ENCODE measurements around the gene CCDC187. TPM values are rescaled to one million over a fixed set of nuclear protein-coding genes. Genes with fewer than 3 reads are reported as not detected.
"Not testable (repeated sequence)": the region's sequence is repeated elsewhere in the genome, so short reads cannot be mapped to it uniquely, and the experiment has no call there.

The CCDC187 gene
- total RNA-seq, 1 donor from 2014 or later: not detected

- Histone ChIP-seq H3K27ac (no peak overlapping the region), H3K9me3 (ENCODE audit: low read depth) (peaks cover 3% of the 10 kb centered on the region), H2AFZ (replicated peaks) (no peak overlapping the region), H3K4me3 (no peak overlapping the region), H3F3A (ENCODE audit: low read depth) (peaks cover 6% of the 10 kb centered on the region), H3K4me2 (no peak overlapping the region), H3K9ac (no peak overlapping the region), H3K4me1 (peaks cover 8% of the 10 kb centered on the region), H4K20me1 (ENCODE audit: low read depth) (no peaks in the 10 kb centered on the region), H3K36me3 (no peaks in the 10 kb centered on the region), H3K27me3 (no peaks in the 10 kb centered on the region), H3K79me2 (ENCODE audit: low read depth) (no peaks in the 10 kb centered on the region)
- Mint-ChIP-seq H3K27ac (no peak overlapping the region), H3K4me3 (no peak overlapping the region), H3K36me3 (peaks cover under 1% of the 10 kb centered on the region), H3K9me3 (no peaks in the 10 kb centered on the region), H3K4me1 (peaks cover 19% of the 10 kb centered on the region), H3K27me3 (ENCODE audit: insufficient read depth, low read depth) (peaks cover 11% of the 10 kb centered on the region)
- DNase-seq (ENCODE audit: low spot score): no peak
- TF ChIP-seq CTCF (IDR thresholded peaks at IDR 0.05): no peak
Measured at GRCh38 chr9:136321561-136321960, 17.7 kb upstream of the CCDC187 start.

- Mint-ChIP-seq H3K4me1 (peaks cover 17% of the 10 kb centered on the region), H3K27me3 (ENCODE audit: insufficient read depth, low read depth) (peaks cover 16% of the 10 kb centered on the region)
- H3F3A ChIP-seq (ENCODE audit: low read depth); DNase-seq (ENCODE audit: low spot score); H3K9me3 ChIP-seq (ENCODE audit: low read depth); H3K79me2 ChIP-seq (ENCODE audit: low read depth); H3K36me3 ChIP-seq; H3K4me1 ChIP-seq; H2AFZ ChIP-seq (replicated peaks); H3K4me3 Mint-ChIP-seq; H3K27me3 ChIP-seq; H4K20me1 ChIP-seq (ENCODE audit: low read depth); H3K4me3 ChIP-seq; H3K4me2 ChIP-seq; H3K27ac Mint-ChIP-seq; H3K9me3 Mint-ChIP-seq; H3K36me3 Mint-ChIP-seq; H3K9ac ChIP-seq; H3K27ac ChIP-seq: not testable (repeated sequence)
Measured at GRCh38 chr9:136320972-136321371, 17.1 kb upstream of the CCDC187 start.

GRCh38 chr9:136319955-136320354, 16.1 kb upstream of the CCDC187 start:
- H3K27ac Mint-ChIP-seq; H3K4me2 ChIP-seq; H3K4me1 ChIP-seq; H3K36me3 ChIP-seq; H3K27ac ChIP-seq; H3F3A ChIP-seq (ENCODE audit: low read depth); H3K9me3 ChIP-seq (ENCODE audit: low read depth); H2AFZ ChIP-seq (replicated peaks); H4K20me1 ChIP-seq (ENCODE audit: low read depth); H3K79me2 ChIP-seq (ENCODE audit: low read depth); H3K4me3 Mint-ChIP-seq; H3K4me3 ChIP-seq; DNase-seq (ENCODE audit: low spot score); H3K27me3 ChIP-seq; H3K36me3 Mint-ChIP-seq; H3K9ac ChIP-seq: not testable (repeated sequence)
- peaks cover 13% of the 10 kb centered on the region for H3K27me3 Mint-ChIP-seq (ENCODE audit: insufficient read depth, low read depth)
- H3K9me3 Mint-ChIP-seq: peaks cover 16% of the 10 kb centered on the region
- peaks cover 15% of the 10 kb centered on the region for H3K4me1 Mint-ChIP-seq

- not testable (repeated sequence) for H2AFZ ChIP-seq (replicated peaks); H3K4me1 ChIP-seq; H3K4me2 ChIP-seq; H3K36me3 Mint-ChIP-seq; DNase-seq (ENCODE audit: low spot score); H3K9ac ChIP-seq; H3K9me3 ChIP-seq (ENCODE audit: low read depth); H3K79me2 ChIP-seq (ENCODE audit: low read depth); H3K4me3 ChIP-seq; H3K27ac Mint-ChIP-seq; H3K4me3 Mint-ChIP-seq; H3K27ac ChIP-seq; H3K27me3 ChIP-seq; H3F3A ChIP-seq (ENCODE audit: low read depth); H3K36me3 ChIP-seq; H4K20me1 ChIP-seq (ENCODE audit: low read depth)
- H3K9me3 Mint-ChIP-seq: peaks cover 22% of the 10 kb centered on the region
- H3K4me1 Mint-ChIP-seq: peaks cover 15% of the 10 kb centered on the region
- peaks cover 13% of the 10 kb centered on the region for H3K27me3 Mint-ChIP-seq (ENCODE audit: insufficient read depth, low read depth)
Measured at GRCh38 chr9:136319244-136319643, 15.3 kb upstream of the CCDC187 start.

GRCh38 chr9:136318776-136319241, 14.9 kb upstream of the CCDC187 start:
- Histone ChIP-seq H3K27ac (no peak overlapping the region), H3K36me3 (no peaks in the 10 kb centered on the region), H3K79me2 (ENCODE audit: low read depth) (no peaks in the 10 kb centered on the region), H2AFZ (replicated peaks) (no peak overlapping the region), H3K4me2 (no peak overlapping the region), H3K27me3 (no peaks in the 10 kb centered on the region), H3F3A (ENCODE audit: low read depth) (no peaks in the 10 kb centered on the region), H3K4me1 (no peaks in the 10 kb centered on the region), H3K4me3 (no peak overlapping the region), H4K20me1 (ENCODE audit: low read depth) (no peaks in the 10 kb centered on the region), H3K9ac (no peak overlapping the region), H3K9me3 (ENCODE audit: low read depth) (peaks cover 3% of the 10 kb centered on the region)
- Mint-ChIP-seq H3K4me3 (no peak overlapping the region), H3K9me3 (peaks cover 22% of the 10 kb centered on the region), H3K27ac (no peak overlapping the region), H3K27me3 (ENCODE audit: insufficient read depth, low read depth) (peaks cover 13% of the 10 kb centered on the region), H3K4me1 (peaks cover 15% of the 10 kb centered on the region), H3K36me3 (peaks cover 5% of the 10 kb centered on the region)
- DNase-seq (ENCODE audit: low spot score): no peak
- no peak for TF ChIP-seq CTCF (IDR thresholded peaks at IDR 0.05)
- TF ChIP-seq EZH2 (IDR thresholded peaks at IDR 0.05): no peak
- no peak for TF ChIP-seq EZH2phosphoT487 (IDR thresholded peaks at IDR 0.05)
